GM18870 (cell line): ENCODE results near the gene STXBP6.
"Not testable (repeated sequence)": the region's sequence is repeated elsewhere in the genome, so short reads cannot be mapped to it uniquely, and the experiment has no call there.

Experiments
- ATAC-seq: cut with Tn5 transposase; IDR thresholded peaks from one replicate; pipeline ENCODE4 v1.9.1; 2021; ENCODE audit warnings: moderate library complexity; ENCODE audit not compliant: unreplicated experiment

Gene STXBP6

DNA sequence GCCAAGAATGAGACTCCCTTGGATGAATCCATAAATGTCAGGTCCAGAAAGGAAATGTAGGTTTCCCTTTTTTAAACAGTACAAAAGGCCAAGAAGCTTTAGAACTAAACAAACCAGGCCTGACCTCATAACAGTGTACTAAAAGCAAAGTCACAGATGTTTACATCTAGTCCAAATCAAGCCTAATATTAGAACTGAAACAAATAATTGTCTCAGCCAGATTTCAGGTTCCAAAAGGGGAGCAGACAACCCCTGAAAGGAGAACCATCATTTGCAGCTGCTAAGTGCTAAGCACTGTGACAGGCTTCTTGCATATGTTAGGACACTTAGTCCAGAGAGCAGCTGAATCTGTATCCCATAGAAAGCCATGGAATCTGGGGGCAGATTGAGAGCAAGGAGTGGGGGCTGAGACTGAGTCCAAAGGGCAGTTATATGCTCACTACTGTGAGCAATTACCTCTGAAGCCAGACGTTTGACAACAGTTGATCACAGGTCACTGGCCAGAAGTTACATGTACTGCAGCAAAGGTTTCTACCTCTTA lies 90.1 kb downstream of the STXBP6 start:
- ATAC-seq: peak; percentile 80

DNA sequence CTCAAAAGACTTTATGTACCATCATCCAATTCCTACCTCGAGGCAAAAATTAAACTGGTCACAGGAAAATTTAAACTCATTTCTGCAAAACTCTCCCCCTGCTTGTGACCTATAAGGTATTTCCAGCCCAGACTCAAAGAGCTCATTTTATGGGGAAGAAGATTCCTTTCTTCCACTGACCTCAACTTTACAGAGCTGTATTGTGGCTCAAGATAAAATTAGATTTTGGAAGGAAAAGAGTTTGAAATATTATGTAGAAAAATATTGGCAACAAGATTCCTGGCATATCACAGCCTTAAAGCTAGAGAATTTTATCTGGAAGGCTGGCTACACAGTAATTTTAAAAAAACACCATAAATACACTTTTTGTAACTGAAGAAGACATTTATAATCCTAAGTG lies 91.7 kb downstream of the STXBP6 start:
- no peak for ATAC-seq

DNA sequence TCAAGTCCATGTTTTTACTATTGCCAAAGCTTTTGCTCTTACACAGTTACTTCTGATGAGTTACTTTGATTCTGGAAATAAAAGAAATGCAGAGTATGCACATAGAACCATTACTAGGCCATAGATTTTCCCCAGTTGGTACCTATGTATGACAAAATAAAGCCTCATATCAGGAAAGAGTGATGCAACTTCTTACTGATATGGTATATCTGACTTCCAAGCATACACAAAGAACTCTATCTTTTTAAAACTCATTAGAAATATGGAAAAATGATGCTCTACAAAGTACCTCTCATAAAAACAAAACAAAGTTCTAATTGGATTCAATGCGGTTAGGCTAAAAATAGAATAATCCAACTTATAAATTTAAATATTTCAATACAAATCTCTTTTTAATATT lies 92.1 kb downstream of the STXBP6 start:
- ATAC-seq: no peak

DNA sequence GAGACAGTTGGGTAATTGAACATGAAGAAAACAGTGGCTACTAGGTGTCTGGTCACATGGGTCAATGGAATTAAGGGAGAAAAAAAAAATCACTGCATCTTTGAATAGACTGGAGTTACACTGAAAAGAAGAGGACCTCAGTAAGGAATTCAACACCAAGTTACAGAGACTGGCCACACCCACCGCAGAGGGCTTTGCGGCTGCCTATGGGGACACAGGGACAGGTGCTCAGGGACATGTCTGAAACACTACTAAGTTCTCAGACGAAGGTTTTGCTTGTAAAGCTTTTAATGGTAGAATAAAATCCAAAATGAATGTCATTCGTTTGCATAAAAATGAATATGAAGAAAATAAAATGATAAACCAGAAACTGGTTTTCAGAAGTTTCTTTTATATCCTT lies 93.8 kb downstream of the STXBP6 start:
- no peak for ATAC-seq

DNA sequence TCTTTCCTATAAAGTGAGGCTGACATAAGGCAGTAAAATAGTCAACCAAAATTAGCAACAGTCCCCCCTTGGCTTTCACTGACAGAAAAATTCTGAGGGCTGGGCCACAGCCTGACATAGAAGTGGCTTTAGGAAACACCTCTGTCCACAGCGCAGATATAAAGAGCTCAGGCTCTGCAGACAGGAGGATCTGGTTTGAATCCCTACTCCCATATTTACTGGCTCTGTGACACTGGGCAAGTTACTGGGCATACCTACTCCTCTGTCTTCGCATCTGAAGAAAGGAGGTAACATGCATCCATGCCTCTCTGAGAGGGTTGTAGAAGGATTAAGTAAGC lies 95.3 kb downstream of the STXBP6 start:
- ATAC-seq: no peak

DNA sequence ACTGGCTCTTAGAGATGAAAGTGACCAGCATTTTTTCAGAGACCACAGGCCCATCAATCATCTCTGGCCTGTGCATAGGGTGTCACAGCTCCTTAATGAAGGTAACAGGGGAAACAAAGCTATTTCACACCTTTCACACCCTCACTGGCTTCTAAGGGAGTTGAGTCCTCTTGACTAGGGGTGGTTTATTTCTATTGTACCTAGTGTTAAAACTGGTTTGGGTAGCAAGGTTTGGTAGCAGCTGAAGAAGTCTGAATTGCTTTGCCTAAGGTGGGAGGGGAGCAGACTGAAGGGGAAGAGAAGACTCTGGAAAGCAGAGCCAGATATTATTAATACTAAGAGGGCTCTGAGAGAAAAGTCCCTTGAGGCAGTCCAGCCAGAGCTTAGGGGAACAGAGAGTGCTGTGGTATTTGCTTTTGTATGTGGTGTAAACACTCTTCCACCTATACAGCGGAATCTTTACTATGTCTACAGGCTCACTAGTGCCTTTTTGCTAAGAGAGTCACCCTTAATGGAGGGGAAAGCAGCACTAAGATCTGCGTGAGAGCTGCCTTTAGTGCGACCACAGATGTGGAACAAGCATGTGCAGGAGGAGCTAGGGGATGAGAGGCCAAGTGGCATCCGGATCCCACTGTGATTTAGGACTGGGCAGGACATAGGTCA lies 95.8 kb downstream of the STXBP6 start:
- peak; percentile 72 for ATAC-seq

DNA sequence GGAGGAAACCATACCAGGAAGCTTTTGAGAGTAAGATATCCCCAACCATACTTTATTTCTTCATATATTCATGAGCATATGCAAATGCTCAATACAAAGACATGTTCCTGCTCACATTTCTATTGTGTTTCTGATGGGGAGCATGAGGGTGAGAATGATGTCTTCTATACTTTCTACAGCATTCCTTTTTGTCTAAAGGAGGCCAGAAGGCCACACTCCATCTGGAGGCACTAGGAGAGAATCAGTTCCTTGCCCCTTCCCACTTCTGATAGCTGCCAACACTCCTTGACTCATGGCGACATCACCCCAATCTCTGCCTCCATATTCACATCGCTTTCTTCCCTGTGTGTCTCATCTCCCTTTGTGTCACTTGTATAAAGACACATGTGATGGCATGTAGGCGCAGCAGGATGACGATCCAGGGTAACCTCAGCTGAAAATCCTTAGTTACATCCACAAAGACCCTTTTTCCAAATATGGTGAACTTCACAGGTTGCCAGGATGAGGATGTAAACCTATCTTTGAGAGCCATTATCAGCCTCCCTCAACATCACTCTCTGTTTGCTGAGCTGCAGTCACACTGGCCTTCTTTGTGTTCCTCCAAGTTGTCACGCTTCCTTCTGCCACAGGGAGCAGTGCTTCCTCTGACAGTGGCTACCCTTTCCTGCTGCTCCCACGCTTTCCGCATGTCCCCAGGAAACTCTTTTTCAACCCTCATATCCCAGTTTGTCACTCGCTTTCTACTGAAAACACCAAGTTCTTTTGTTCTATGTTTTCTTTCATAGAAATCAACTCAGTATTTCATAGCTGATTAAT lies 96.9 kb downstream of the STXBP6 start:
- ATAC-seq: no peak

DNA sequence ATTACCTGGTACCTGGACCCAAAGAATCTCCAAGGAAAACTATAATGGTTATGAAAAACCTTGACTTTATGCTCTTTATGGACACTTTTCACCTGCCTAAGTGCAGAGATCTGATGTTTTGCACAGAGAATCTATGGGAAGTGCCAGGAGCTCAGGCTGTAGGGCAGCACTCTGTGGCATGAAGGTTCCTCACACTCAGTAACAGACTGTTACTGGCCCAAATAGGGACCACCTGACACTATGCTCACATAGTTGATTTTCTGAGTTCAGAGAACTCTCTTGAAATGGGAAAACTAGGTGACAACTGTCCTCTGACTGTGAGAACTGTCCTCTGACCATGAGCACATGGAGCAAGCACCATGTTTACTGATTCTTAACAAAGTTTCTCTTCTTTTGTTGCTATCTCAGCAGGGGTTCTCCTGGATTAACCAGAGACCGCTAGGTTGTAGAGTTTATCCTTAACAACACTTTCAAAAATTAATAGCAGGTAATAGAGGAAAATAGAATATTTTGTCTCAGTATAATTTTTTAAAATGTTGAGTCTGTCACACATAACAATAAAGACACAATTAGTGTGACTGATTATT lies 101.6 kb downstream of the STXBP6 start:
- ATAC-seq: no peak

DNA sequence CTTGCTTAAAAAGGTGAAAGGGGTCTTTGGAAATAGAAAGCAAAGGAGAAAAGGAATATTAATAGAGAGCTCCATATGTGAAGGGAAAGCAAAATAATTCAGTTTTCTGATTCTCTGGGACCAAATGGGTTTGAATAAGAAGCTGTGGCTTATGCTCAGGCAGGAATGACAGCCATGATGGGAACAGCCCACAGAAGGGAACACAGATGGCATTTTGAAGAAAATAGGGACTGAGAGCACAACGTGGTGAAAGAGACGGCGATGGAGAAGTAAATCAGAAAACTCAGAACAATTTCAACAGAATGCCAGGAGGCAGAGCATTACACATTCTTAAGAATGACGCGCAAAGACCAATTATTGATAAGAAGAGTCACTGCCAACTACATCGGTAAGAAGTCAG lies 102.8 kb downstream of the STXBP6 start:
- ATAC-seq: no peak

DNA sequence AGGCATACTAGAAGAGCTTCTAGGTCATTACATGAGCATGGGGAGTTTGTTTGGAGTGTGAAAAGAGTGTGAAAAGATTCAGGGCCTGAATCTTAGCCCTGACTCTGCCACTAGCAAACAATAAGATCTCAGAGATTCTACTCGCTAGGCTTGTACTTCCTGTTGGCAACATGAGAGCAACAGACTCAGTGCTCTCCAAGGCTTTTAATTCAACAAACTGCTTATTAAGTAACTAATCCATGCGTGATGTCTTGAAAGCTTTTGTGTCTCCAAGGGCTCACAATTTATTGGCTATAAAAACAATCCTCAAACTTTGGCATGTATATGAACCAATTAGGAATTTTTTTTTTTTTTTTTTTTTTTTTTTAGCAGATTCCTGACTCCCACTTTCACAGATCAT lies 105.1 kb downstream of the STXBP6 start:
- ATAC-seq: no peak

DNA sequence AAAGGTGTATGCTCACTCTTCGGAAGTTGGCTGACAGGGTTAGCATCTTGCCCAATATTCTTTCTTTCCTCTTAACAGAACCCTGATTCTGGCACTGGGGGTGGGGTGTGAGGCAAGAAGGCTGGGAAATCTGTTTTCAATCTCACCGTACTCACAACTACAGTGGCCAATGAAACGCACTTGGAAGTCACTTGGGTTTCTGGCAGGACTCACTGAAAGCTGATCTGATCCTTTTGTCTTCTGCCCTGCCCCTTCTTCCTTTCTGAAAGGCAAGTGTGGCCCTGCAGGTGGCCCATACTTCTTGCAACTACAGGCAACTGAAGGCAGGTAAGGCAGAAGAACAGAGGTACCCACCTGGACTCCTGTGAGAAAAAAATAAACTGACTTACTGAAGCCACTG lies 106.9 kb downstream of the STXBP6 start:
- ATAC-seq: no peak

DNA sequence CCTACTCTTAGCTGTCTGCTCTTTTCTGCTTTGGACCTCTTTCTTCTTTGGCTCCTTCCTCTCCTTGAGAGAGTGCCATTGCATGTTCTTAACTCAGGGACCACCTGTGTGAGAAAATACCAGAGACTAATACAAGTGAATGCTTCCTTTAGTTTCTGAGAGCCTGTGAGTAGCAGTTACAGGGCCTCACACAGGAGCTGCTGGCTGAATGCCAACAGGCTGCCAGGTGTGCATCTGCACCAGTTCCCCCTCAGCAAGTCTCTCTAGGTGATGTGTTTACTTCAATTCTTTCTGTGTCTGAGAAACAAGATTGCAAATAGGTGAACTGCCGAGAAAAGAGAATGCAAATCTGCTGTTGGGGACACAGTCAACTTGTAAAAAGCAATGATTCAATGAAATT lies 108.2 kb downstream of the STXBP6 start:
- no peak for ATAC-seq

DNA sequence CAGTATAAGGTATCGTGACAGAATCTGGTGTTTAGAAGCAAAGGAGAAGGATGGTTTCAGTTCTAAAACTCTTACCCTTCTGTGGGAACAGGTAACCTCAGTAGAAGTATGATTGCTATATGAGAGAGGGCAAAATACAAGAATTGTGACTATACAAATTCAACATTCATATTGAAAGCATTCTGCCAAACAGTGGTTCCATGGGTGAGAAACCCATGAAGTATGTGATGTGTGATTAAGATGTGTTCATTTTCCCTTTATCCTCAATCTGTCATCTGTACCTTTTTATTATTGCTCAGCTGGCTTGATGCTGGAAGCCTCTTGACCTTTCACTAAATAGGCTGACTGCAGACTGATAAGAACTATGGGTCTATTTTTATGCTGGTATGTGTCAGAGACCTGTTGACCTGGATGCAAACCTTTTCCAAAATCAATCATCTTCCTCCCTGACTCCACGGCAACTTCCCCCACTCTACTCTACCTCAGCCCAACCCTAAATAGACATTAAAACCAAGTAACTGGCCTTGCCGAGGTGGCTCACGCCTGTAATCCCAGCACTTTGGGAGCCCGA lies 109.6 kb downstream of the STXBP6 start:
- no peak for ATAC-seq

DNA sequence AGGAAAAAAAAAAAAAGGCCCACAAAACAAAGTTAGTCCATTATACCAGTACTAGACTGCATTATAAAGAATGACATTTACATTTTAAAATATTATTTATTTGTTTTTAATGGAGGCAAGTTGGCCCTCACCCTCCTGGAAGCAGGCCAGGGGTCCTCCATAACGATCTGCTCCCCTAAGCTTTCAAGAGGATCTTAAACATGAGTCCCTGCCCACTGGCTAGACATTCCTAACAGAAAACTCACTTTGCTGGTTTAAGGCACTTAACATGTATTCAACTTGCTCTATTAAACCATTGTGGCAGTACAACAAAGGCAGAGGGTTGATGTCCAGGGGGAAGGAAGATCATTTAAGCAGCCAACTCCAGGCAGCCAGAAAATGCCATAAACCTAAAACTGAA lies 111.4 kb downstream of the STXBP6 start:
- ATAC-seq: no peak

DNA sequence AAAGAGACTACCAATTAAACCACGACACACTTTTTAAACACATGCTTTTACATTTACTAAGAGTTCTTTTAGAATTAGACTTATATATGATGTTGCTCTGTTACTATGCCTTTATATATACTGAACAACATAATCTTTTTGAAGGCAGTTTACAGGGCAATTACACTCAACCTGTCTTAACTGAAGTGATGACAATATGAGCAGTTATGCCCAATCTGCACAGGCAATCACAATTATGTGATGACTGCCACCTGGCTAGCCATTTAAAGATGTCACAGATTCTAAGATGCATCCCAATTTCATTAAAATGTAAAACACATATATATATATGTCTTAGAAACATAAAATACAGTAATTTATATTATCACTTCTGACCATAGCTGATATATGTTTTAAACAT lies 112.6 kb downstream of the STXBP6 start:
- no peak for ATAC-seq

DNA sequence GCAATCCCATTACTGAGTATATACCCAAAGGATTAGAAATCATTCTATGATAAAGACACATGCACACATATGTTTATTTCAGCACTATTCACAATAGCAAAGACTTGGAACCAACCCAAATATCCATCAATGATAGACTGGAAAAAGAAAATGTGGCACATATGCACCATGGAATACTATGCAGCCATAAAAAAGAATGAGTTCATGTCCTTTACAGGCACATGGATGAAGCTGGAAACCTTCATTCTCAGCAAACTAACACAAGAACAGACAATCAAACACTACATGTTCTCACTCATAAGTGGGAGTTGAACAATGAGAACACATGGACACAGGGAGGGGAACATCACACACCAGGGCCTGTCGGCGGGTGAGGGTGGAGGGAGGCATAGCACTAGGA lies 113.2 kb downstream of the STXBP6 start:
- not testable (repeated sequence) for ATAC-seq

DNA sequence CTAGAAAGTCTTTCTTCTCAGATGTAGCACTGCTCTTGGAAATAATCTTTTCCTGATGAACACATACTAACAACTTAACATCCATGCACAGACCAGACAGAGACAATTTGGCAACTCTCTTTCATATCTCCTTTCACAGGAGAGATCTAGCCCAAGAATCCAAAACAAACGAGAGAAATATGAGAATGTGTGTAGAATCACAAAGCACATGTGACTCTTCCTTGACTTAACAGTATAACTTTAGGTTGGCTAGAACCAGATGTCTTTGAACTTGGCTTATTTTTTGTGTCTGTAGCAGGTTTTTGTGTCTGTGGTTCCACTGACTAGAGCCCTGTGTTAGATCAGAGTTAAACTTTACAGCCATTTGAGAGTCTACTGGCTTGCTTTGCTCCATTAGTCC lies 114.2 kb downstream of the STXBP6 start:
- ATAC-seq: no peak

DNA sequence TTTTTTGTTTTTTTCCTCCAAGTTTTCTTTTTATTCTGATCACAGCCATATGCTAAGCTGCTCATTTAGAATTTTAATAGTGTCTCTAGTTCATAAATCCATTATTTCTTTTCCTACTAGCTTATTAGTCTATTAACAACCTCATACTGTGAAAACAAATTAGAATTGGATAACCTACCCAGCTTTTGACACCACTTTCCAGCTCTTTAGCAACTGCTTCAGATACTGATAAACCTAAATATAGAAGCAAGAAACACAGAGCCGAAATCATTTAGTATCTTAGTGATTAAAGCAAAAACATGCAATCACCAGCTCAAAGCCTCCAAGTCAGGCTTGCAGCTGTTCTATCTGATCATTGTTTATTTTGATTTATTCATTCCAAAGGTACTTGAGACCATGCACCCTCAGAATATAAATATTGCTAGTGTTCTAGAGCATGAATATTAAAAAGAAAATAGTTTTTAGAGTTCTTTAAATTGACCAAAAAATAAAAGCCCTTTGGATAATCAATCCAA lies 121.5 kb downstream of the STXBP6 start:
- no peak for ATAC-seq

DNA sequence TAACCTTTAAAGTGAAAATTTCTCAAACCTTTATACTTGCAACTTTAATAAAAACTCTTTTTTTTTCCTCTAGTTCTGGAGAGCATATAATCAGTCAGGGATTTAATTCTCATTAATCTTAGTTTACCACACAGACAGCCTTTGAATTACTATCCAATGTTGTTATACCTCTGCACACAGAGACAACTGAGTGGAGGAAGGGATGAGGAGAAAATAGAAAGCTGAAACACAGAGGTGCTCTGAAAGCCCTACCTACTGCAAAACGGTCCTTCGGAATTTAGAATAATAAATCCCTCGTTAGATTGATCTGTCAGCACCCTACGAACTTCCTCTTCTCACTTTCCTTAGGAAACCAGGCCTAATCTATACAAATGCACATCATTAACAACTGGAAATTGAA lies 122.1 kb downstream of the STXBP6 start:
- no peak for ATAC-seq

DNA sequence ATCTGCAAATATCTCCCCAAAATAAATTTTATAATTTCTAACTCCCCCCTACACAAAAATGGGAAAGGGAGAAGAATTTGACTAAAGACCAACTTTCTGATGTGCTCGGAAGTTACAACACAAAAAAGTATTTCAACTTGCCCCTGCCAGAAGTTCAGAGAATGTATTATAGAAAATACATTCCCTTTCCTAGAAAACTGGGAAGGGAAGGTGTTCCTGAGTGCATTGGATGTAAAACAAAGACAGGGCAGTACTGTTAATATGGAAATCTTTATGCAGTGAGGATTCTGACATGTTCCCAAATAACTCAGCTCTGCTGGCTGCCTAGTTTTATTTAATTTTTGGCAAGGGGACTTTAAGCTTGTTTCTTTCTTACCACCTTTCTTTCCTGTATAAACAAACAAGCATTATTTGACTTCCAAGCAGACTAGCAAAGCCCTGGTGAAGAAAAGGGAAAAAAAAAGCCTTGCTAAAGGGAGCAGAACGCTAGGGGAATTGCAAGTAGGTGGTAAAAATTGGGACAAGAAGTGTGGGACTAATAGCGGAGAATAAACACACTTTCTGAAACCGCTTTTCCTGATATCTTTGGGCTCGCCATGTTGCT lies 124.1 kb downstream of the STXBP6 start:
- no peak for ATAC-seq

DNA sequence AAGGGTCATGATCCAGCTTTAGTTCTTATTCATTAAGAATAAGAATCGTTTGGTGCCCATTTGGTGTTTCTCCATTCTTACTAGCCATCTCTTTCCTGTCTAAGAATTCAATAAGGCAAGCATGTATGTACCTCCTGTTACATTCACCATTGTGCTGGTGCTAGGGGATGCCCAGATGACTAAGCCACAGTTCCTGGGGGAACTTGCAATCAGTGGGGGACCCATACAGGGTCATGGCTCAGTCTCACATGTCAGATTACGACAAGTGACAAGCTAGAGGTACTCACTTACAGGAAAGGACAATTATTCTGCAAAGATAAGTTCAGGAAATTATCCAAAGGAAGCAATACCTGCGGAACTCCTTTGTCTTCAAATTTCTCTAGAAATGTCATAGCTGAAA lies 125.4 kb downstream of the STXBP6 start:
- ATAC-seq: no peak
